ENCODE measurements around the gene ARHGAP44. TPM values are rescaled to one million over a fixed set of nuclear protein-coding genes. Genes with fewer than 3 reads are reported as not detected.
A peak's percentile ranks its signal among the peaks of the same experiment; 100 is the strongest.

ARHGAP44 gene
- total RNA-seq, 1 donor from 2014 or later = 0.79 TPM

- FAIRE-seq (peak; percentile 76), DNase-seq (ENCODE audit: low read depth) (peak; percentile 44)
- Histone ChIP-seq H3K27me3 (ENCODE audit: control insufficient read depth, insufficient read depth, low read length) (no peaks in the 10 kb centered on the region), H3K4me3 (ENCODE audit: low read depth, low read length) (no peak overlapping the region), H3K36me3 (ENCODE audit: control insufficient read depth, insufficient read depth, low read length) (peaks cover 42% of the 10 kb centered on the region)
- TF ChIP-seq, protein P1, sequence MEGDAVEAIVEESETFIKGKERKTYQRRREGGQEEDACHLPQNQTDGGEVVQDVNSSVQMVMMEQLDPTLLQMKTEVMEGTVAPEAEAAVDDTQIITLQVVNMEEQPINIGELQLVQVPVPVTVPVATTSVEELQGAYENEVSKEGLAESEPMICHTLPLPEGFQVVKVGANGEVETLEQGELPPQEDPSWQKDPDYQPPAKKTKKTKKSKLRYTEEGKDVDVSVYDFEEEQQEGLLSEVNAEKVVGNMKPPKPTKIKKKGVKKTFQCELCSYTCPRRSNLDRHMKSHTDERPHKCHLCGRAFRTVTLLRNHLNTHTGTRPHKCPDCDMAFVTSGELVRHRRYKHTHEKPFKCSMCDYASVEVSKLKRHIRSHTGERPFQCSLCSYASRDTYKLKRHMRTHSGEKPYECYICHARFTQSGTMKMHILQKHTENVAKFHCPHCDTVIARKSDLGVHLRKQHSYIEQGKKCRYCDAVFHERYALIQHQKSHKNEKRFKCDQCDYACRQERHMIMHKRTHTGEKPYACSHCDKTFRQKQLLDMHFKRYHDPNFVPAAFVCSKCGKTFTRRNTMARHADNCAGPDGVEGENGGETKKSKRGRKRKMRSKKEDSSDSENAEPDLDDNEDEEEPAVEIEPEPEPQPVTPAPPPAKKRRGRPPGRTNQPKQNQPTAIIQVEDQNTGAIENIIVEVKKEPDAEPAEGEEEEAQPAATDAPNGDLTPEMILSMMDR (IDR thresholded peaks at IDR 0.05; ENCODE audit: insufficient read depth, low read length, severe bottlenecking) = peak; percentile 75
Observed at GRCh38 chr17:13002761-13003453, 213.6 kb downstream of the ARHGAP44 start.

- DNase-seq (ENCODE audit: low read depth) (no peak), FAIRE-seq (no peak)
- TF ChIP-seq, protein P1 (IDR thresholded peaks at IDR 0.05; ENCODE audit: insufficient read depth, low read length, severe bottlenecking) = no peak
- Histone ChIP-seq H3K36me3 (ENCODE audit: control insufficient read depth, insufficient read depth, low read length) (peaks cover 40% of the 10 kb centered on the region), H3K27me3 (ENCODE audit: control insufficient read depth, insufficient read depth, low read length) (no peaks in the 10 kb centered on the region), H3K4me3 (ENCODE audit: low read depth, low read length) (no peak overlapping the region)
Observed at GRCh38 chr17:13003454-13003851, 214.2 kb downstream of the ARHGAP44 start.

GRCh38 chr17:13003927-13004326 is 214.6 kb downstream of the ARHGAP44 start:
- FAIRE-seq (no peak), DNase-seq (ENCODE audit: low read depth) (no peak)
- H3K36me3 ChIP-seq (ENCODE audit: control insufficient read depth, insufficient read depth, low read length) = peaks cover 41% of the 10 kb centered on the region
- TF ChIP-seq, protein P1 (IDR thresholded peaks at IDR 0.05; ENCODE audit: insufficient read depth, low read length, severe bottlenecking) = no peak
- H3K27me3 ChIP-seq (ENCODE audit: control insufficient read depth, insufficient read depth, low read length) = no peaks in the 10 kb centered on the region
- no peak overlapping the region for H3K4me3 ChIP-seq (ENCODE audit: low read depth, low read length)

GRCh38 chr17:13004336-13004735 is 215.0 kb downstream of the ARHGAP44 start:
- H3K36me3 ChIP-seq (ENCODE audit: control insufficient read depth, insufficient read depth, low read length) = peaks cover 39% of the 10 kb centered on the region
- TF ChIP-seq, protein P1 (IDR thresholded peaks at IDR 0.05; ENCODE audit: insufficient read depth, low read length, severe bottlenecking) = no peak
- DNase-seq (ENCODE audit: low read depth) = no peak
- FAIRE-seq = no peak
- no peaks in the 10 kb centered on the region for H3K27me3 ChIP-seq (ENCODE audit: control insufficient read depth, insufficient read depth, low read length)
- no peak overlapping the region for H3K4me3 ChIP-seq (ENCODE audit: low read depth, low read length)

DNA sequence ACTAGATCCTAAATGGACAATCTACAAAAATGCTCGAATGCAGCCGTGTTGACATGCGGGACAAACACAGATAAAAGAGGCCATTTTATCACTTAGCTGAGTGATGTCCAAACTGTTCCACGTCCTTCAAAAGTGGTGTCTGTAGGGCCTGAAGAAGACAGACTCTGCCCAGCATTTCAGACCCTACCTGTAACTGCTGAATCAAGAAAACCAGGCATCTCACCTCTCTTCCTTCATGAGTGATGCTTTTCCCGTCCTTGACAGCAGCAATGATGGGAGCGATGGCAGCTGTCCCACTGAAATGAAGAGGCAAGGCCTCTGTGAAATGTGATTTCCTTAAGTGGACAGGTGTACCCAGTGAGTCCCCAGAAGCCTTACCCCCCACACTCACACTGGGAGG is 216.2 kb downstream of the ARHGAP44 start:
- TF ChIP-seq, protein P1 (IDR thresholded peaks at IDR 0.05; ENCODE audit: insufficient read depth, low read length, severe bottlenecking) = no peak
- no peaks in the 10 kb centered on the region for H3K27me3 ChIP-seq (ENCODE audit: control insufficient read depth, insufficient read depth, low read length)
- H3K4me3 ChIP-seq (ENCODE audit: low read depth, low read length) = no peak overlapping the region
- peak; percentile 79 for FAIRE-seq
- DNase-seq (ENCODE audit: low read depth) = no peak
- H3K36me3 ChIP-seq (ENCODE audit: control insufficient read depth, insufficient read depth, low read length) = peaks cover 35% of the 10 kb centered on the region

DNA sequence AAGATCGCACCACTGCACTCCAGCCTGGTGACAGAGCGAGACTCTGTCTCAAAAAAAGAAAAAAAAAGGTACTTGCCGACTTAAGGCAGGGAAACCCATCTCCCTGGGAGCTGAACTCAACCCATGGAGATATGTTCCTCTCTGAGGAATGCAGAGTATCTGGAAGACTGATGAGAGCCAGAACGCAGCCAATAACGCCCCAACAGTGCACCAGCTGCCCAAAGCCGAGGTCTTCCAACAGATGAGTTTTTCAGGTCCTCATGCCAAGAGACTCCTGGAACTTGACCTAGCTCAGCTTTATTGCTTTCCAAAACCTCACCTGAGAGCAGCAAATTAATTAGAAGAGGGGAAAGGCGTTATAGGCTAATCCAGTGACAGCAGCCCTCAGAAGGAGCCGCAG is 219.2 kb downstream of the ARHGAP44 start:
- no peaks in the 10 kb centered on the region for H3K27me3 ChIP-seq (ENCODE audit: control insufficient read depth, insufficient read depth, low read length)
- peaks cover 29% of the 10 kb centered on the region for H3K36me3 ChIP-seq (ENCODE audit: control insufficient read depth, insufficient read depth, low read length)
- no peak for FAIRE-seq
- DNase-seq (ENCODE audit: low read depth) = no peak
- TF ChIP-seq, protein P1 (IDR thresholded peaks at IDR 0.05; ENCODE audit: insufficient read depth, low read length, severe bottlenecking) = no peak
- no peak overlapping the region for H3K4me3 ChIP-seq (ENCODE audit: low read depth, low read length)

Measured in bronchial epithelial cell (primary cell).